Activated gamma-delta T cell treated with Interleukin-2 at 50 U/mL for 16 hours (primary cell): ENCODE measurements around the gene ZFR2.
A peak's percentile ranks its signal among the peaks of the same experiment; 100 is the strongest.

Experiments
- DNase-seq: peaks from one replicate; pipeline ENCODE4 v3.0.0-alpha.2; 2020

ZFR2 gene

GRCh38 chr19:3813473-3814392 is 55.1 kb downstream of the ZFR2 start:
- DNase-seq, result no peak

GRCh38 chr19:3810708-3811355 is 58.0 kb downstream of the ZFR2 start:
- DNase-seq, result no peak

- DNase-seq, result no peak
Observed at GRCh38 chr19:3809881-3810707, 58.7 kb downstream of the ZFR2 start.

GRCh38 chr19:3808420-3809143 is 60.3 kb downstream of the ZFR2 start:
- DNase-seq, result no peak

- DNase-seq, result no peak
Observed at GRCh38 chr19:3807574-3808354, 61.1 kb downstream of the ZFR2 start.

- DNase-seq, result no peak
Observed at GRCh38 chr19:3807131-3807480, 61.7 kb downstream of the ZFR2 start.

GRCh38 chr19:3805859-3806258 is 63.0 kb downstream of the ZFR2 start:
- DNase-seq, result no peak

GRCh38 chr19:3804429-3804828 is 64.4 kb downstream of the ZFR2 start:
- DNase-seq, result no peak

- DNase-seq, result no peak
Observed at GRCh38 chr19:3803986-3804385, 64.9 kb downstream of the ZFR2 start.

- DNase-seq, result no peak
Observed at GRCh38 chr19:3803114-3803888, 65.5 kb downstream of the ZFR2 start.

GRCh38 chr19:3801412-3802096 is 67.3 kb downstream of the ZFR2 start:
- peak; percentile 65 for DNase-seq

GRCh38 chr19:3800996-3801395 is 67.8 kb downstream of the ZFR2 start:
- DNase-seq, result no peak

- peak; percentile 49 for DNase-seq
Observed at GRCh38 chr19:3798137-3798536, 70.7 kb downstream of the ZFR2 start.

- DNase-seq, result no peak
Observed at GRCh38 chr19:3796358-3796757, 72.5 kb downstream of the ZFR2 start.

GRCh38 chr19:3793799-3794198 is 75.0 kb downstream of the ZFR2 start:
- no peak for DNase-seq

- no peak for DNase-seq
Observed at GRCh38 chr19:3792114-3792513, 76.7 kb downstream of the ZFR2 start.

GRCh38 chr19:3790941-3791340 is 77.9 kb downstream of the ZFR2 start:
- DNase-seq, result no peak

- no peak for DNase-seq
Observed at GRCh38 chr19:3790209-3790734, 78.6 kb downstream of the ZFR2 start.

- peak; percentile 32 for DNase-seq
Observed at GRCh38 chr19:3788996-3789778, 79.7 kb downstream of the ZFR2 start.
